HG03039 (cell line): ENCODE results near the gene USP40.

Source experiments
- ATAC-seq: cut with Tn5 transposase; IDR thresholded peaks from one replicate; pipeline ENCODE4 v1.9.1; 2021; ENCODE audit warnings: mild to moderate bottlenecking, moderate library complexity; ENCODE audit not compliant: unreplicated experiment

The USP40 gene

DNA sequence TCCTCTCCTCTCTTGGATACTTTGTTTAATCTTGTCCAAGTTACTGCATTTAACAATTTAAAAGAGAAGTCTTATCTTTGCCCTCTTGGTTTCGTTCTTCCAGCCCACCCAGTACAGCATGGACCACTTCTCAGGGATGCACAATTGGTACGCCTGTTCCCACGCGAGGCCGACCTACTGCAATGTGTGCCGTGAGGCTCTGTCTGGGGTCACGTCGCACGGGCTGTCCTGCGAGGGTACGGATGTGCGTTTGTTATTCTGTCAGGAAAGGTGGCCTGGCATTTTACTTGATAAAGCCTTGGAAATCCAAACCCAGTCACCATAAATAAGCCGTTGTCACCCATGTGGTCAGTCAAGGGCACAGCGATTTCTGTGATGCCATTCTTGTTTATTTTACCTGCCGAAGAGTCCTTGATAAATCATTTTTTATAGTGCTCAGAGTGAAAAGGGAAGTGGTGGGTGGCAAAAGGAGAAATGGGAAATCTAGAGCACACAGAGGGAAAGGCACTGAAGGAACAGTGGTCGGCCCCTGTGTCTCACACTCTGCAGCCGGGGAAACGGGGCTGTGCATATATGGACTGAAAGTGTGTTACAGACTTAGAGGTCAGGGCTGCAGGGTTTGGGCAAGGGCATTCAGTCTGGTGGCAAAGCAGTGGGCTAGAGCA, 131.8 kb downstream of the USP40 start:
- ATAC-seq: no peak

DNA sequence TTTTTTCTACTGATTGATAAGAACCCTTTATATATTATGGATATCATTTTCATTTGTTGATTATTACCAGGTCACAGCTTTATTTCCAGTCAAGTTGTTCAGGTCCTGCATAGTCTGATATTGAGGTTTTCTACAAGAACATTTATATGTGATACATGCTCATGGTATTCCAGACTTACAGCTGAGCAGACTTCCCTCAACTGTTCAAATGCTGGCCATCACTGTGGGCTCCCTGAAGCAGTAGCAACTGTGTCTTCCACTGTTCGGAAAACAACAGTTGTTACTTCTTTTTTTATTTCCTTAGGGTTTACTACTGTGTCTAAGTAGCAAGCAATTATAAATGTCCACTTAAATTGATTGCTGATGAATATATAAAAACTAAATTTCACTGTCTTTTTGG, 132.8 kb downstream of the USP40 start:
- no peak for ATAC-seq

DNA sequence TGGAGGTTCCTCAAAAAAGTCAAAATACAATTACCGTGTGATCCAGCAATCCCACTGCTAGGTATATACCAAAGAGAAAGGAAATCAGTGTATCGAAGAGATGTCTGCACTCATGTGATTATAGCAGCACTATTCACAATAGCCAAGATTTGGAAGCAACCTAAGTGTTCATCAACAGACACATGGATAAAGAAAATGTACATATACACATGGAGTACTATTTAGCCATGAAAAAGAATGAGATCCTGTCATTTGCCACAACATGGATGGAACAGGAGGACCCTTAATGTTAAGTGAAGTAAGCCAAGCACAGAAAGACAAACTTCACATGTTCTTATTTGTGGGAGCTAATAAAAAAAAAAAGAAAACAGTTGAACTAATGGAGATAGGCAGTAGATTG, 133.6 kb downstream of the USP40 start:
- ATAC-seq: no peak

DNA sequence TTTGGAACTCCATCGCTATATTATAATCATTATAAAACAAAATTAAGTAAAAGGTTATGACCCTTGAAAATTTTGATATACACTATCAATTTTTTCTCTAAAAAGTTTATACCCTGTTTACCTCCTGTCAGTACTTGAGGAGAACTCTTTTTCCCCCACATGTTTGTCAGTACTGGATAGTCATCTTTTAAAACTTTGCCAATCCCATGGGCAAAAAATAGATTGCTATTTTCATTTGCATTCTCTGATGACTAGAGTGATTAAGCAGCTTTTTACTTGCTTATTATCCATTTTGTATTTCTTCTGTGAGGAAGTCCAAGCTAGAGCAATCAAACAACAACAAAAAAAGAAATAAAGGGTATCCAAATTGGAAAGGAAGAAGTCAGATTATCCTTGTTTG, 135.9 kb downstream of the USP40 start:
- no peak for ATAC-seq

DNA sequence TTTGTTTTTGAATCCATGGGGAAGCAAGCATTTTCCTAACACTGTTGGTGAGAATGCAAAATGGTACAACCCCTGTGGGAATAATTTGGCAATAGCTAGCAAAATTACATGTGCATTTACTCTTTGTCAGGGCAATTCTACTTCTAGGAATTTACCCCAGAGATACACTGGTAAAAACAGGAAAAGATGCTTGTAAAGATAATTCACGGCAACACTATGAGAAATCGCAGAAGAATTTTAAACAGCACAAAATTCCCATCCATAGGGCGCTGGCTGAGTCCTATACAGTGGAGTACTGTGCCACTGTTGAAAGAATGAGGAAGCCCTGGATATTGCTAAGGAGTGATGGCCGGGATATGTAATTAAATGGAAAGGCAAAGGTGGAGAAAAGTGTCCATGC, 136.5 kb downstream of the USP40 start:
- no peak for ATAC-seq

DNA sequence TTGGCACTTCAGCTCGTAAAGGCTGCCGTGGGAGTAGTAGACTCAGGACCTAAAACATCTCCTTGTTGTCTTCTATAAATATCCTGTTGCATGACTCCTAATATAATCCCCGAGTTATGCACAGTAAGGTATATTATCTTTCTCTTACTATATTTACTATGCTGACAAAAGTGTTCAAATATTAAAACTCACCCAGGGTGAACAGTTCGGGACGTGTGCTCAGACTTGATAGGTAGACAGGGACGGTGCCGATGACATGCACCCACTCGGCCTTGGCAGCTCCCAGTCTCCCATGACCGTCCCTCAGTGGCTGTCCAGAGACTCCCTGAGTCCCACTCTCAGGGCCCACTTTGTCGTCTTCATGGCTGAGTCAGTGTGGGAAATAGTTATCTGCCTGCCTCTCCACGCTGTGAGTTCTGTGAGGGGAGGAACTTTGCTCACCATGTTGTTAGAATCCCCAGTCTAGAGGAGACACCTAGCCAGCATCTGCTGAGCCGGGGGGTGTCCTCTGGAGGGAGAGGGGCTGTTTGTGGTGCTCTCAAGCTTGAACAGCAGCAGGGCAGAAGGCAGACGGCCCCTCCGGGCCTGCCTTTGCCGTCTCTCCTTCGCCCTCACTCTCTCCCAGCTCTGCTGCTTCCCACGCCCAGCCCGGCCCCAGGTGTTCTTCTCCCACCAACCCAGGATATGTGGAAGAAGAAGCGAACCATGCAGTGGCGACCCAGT, 137.2 kb downstream of the USP40 start:
- ATAC-seq: no peak

DNA sequence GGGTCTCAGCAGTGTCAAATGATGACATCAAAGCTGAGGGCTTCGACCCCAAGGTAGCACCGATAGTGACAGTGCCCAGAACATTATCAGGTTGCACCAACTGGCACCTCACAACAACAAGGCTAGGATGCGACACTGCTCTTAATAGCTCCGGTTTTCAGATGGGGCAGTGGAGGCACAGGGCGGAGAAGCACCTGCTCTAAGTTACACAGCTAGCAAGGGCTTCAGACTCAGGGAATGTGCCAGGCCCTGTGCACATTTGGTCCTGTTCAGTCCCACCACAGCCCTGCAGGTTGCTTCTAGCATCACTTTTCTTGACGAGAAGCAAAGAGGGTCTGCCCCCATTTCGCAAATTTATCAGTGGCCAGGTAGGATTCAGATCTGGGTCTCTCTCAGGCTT, 138.1 kb downstream of the USP40 start:
- no peak for ATAC-seq

DNA sequence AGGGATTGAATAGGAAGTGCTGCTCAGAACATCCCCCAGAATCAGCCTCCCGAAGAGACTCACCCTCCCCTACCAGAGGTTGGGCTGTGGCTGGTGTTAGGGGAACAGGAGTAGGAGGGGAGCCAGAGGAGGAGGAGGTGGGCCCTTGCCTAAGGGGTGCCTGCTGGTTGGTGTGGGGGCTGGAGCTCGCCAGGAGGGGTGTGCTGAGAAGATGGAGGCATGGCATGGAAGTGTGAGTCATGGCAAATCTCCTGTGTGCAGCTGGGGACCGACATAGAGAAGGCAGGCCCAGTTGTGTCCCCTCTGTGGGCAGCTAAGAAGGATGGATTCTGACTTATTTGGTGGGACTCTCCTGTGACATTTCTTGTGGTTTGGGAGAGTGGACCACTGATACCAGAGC, 138.6 kb downstream of the USP40 start:
- ATAC-seq: no peak

DNA sequence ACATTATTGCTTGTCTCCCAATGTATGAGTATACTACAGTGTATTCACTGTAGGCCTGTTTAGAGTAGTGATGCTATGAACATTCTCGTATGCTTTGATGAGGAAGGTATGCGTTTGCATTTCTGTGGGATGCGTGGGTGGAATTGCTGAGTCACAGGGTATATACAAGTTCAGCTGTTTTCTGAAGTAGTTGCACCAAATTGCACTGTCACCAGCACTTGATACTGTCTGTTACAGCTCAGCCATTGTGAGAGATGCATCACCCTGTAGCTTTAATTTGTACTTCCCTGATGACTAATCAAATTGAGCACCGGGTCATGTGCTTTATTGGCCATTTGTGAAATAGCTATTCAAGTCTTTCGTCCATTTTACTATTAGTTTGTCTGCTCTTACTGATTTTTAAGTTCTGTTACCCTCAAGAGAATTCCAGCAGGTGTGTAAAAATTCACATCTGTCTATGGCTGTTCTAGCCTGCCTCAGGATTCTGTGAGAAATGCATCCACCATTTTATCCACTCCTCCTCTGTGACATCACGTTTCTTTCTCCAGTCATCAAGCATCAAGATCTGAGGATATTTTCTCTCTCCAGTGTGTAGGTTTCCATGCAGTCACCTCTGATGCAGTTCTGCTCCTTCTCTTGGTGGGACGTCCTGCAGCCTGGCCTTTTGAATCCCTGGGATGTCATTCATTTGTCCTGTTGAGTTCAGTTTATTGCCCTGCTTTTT, 139.8 kb downstream of the USP40 start:
- ATAC-seq: no peak
